Ovary (tissue), 9 donors: ENCODE measurements around the gene EHBP1. TPM values are rescaled to one million over a fixed set of nuclear protein-coding genes. Genes with fewer than 3 reads are reported as not detected.

Experiments
- DNase-seq, 5 donors: peaks; one replicate each; pipeline ENCODE4 v3.0.0-alpha.2; 2019 to 2020
- H3K27ac ChIP-seq, 2 donors: fragments of 200-600 bp; one replicate each; pipeline versions ENCODE4 v1.5.1 to v1.8.0; 2019 to 2022
- H3K27me3 ChIP-seq: fragments of 200-600 bp; one replicate; pipeline ENCODE4 v1.8.0; 2022
- H3K36me3 ChIP-seq: fragments of 200-600 bp; sonication (generic); one replicate; pipeline ENCODE4 v1.5.1; 2019
- H3K4me1 ChIP-seq: one replicate; pipeline ENCODE4 v1.8.1; 2013; ENCODE audit warnings: mild to moderate bottlenecking, moderate library complexity; ENCODE audit not compliant: insufficient read depth
- H3K4me3 ChIP-seq: fragments of 200-600 bp; sonication (generic); one replicate; pipeline ENCODE4 v1.5.1; 2017
- H3K9me3 ChIP-seq, 2 donors: fragments of 200-600 bp in 1 of 2; sonication (generic) in 1 of 2; one replicate each; pipeline versions ENCODE4 v1.5.1 to v1.8.1; 2013 to 2019; ENCODE audit warnings: mild to moderate bottlenecking in 1 of 2, moderate library complexity in 1 of 2
- EP300 ChIP-seq: sonication (generic); formaldehyde crosslinking; IDR thresholded peaks from one replicate; pipeline ENCODE4 v1.6.1; 2017; ENCODE audit warnings: antibody characterized with exemption
- POLR2A ChIP-seq: fragments of 450-650 bp; IDR thresholded peaks from one replicate; pipeline ENCODE4 v1.6.1; 2017; ENCODE audit warnings: antibody characterized with exemption, mild to moderate bottlenecking, moderate library complexity
- WGBS, 3 donors: extraction: QIAGEN DNeasy Blood & Tissue Kit in 1 of 3; methylation state at CpG; one replicate each; pipeline versions ENCODE4 v1.1.5 to v1.1.7; 2013 to 2017; 5-methylcytosine and 5-hydroxymethylcytosine counted together
- intact Hi-C, 4 donors: fragments of 100-400 bp; cut with DNase I; formaldehyde crosslinking; loops; one replicate each; pipeline versions ENCODE4 v1.11.0 to v1.15.1; 2022 to 2023
- polyA plus RNA-seq, 2 donors: library from polyadenylated mRNA; stranded (reverse); fragments of 200-250 nt in 1 of 2; fragments of 350-450 nt in 1 of 2; fragmentation: Illumina TruSeq in 1 of 2; extraction: RNeasy Lipid Tissue Mini Kit (QIAGEN cat#74804) in 1 of 2; gene quantifications; one replicate each; pipeline ENCODE4 v1.2.3, GENCODE V29; 2013 to 2014
- total RNA-seq, 7 donors: library from RNA; depleted of rRNA in 2 of 7; stranded (reverse); fragments of >200 nt in 2 of 7; fragmentation: NEBNext Ultra II Directional in 3 of 7; extraction: Animal tissue kit (Norgen Biotek cat#: 25700) in 3 of 7; gene quantifications; one replicate each; pipeline versions ENCODE4 v1.1.0 to v1.2.4, GENCODE V29; 2016 to 2023
- TF ChIP-seq, protein P1 (sequence below), 3 donors: fragments of 450-650 bp in 2 of 3; fragments of 200-600 bp in 1 of 3; IDR thresholded peaks; one replicate each; pipeline versions ENCODE4 v1.5.1 to v1.8.0; 2016 to 2022; ENCODE audit warnings: antibody characterized with exemption in 3 of 3, mild to moderate bottlenecking in 1 of 3
- donor health status: DM: no; HTN: no; CAD: no; lungs with moderate emphysema.
- donor health status: DM: no; HTN: no; CAD: no.
- donor health status: Bipolar disorder and iron deficiency.
- donor health status: DM: yes; HTN: yes; CAD: no.
- donor health status: DM: no; HTN: no; CAD: no.
- donor health status: DM: yes; HTN: yes; CAD: no.

EHBP1 gene
- total and polyA plus RNA-seq, 9 donors: 56.3 to 185 (median 117) TPM

DNA sequence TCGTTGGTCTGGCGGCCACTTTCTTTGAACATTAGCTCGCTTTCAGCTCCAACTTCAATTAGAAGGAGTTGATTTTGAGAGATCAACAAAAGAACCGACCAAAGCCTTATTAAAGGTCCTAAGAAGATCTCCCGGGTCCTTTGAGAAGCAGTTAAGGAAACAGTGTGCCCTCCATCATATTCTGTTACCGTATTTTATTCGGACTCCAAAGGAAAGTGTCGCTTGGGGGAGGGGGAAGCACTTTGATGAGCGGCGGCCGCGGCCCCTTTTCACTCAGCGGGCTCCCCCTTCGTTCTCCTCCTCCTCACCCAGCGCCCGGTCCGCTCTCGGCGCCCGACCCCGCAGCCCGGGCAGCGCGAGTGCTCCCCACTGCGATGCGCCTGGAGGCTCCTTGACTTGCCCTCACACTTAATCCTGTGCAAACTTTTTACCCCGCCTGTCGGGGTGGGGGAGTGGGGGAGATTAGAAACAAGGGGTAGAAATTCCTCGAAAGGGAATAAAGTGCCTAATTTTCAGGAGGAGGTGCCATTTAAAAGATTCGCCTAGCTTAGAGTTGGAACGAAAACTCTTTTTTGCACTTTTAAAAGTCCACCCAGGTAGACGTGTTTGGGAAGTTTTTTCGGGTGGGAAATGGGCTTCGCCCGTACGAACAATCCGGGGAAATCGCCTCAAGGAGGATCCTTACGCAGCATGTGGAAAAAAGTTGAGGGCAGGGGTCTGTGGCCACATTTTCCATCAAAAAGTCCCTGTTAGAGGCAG is 343.9 kb downstream of the EHBP1 start:
- TF ChIP-seq EP300 (no peak), POLR2A (no peak)
- TF ChIP-seq, protein P1, sequence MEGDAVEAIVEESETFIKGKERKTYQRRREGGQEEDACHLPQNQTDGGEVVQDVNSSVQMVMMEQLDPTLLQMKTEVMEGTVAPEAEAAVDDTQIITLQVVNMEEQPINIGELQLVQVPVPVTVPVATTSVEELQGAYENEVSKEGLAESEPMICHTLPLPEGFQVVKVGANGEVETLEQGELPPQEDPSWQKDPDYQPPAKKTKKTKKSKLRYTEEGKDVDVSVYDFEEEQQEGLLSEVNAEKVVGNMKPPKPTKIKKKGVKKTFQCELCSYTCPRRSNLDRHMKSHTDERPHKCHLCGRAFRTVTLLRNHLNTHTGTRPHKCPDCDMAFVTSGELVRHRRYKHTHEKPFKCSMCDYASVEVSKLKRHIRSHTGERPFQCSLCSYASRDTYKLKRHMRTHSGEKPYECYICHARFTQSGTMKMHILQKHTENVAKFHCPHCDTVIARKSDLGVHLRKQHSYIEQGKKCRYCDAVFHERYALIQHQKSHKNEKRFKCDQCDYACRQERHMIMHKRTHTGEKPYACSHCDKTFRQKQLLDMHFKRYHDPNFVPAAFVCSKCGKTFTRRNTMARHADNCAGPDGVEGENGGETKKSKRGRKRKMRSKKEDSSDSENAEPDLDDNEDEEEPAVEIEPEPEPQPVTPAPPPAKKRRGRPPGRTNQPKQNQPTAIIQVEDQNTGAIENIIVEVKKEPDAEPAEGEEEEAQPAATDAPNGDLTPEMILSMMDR (IDR thresholded peaks at IDR 0.05): no peak
- no peak overlapping the region for H3K27ac ChIP-seq
- WGBS, 3 donors: 5 to 9% (median 7%) methylated on average over 39 of the region's 39 CpGs
- DNase-seq: peak in 2 of 5 donors; percentile 16 to 34
- H3K9me3 ChIP-seq: peaks cover 0 to 6% of the 10 kb centered on the region in 2 donors
- intact Hi-C loops: no loop called here
- H3K4me3 ChIP-seq: peak overlapping the region; percentile 39
- no peaks in the 10 kb centered on the region for H3K27me3 ChIP-seq
- H3K4me1 ChIP-seq: peaks cover 10% of the 10 kb centered on the region
- no peaks in the 10 kb centered on the region for H3K36me3 ChIP-seq

DNA sequence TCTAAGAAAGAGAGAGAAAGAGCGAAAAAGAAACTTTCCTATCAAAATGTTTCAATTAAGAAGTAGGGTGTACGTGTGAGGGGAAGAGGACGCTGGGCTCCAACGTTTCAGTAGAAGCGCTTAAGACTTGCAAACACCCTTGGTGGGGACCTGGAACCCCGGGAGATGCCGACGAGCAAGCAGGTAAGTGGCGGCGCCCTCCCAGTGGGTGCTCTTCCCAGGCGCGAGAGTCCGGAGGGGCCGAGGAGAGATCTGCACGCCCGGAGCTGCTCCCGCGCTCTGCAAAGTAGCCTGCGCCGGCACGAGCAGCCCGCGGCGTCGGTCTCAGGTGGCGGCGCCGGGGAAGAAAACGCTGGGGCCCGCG is 344.4 kb downstream of the EHBP1 start:
- H3K36me3 ChIP-seq: no peaks in the 10 kb centered on the region
- no peak overlapping the region for H3K27ac ChIP-seq
- intact Hi-C loops: no loop called here
- TF ChIP-seq EP300: no peak
- TF ChIP-seq POLR2A: no peak
- TF ChIP-seq, protein P1 (IDR thresholded peaks at IDR 0.05): no peak
- 1 to 3% (median 1%) methylated on average over 30 to 31 of the region's 31 CpGs for WGBS, 3 donors
- H3K9me3 ChIP-seq: peaks cover 0 to 6% of the 10 kb centered on the region in 2 donors
- no peaks in the 10 kb centered on the region for H3K27me3 ChIP-seq
- DNase-seq: peak in 2 of 5 donors; percentile 18 to 26
- peaks cover 10% of the 10 kb centered on the region for H3K4me1 ChIP-seq
- H3K4me3 ChIP-seq: peak overlapping the region; percentile 39

DNA sequence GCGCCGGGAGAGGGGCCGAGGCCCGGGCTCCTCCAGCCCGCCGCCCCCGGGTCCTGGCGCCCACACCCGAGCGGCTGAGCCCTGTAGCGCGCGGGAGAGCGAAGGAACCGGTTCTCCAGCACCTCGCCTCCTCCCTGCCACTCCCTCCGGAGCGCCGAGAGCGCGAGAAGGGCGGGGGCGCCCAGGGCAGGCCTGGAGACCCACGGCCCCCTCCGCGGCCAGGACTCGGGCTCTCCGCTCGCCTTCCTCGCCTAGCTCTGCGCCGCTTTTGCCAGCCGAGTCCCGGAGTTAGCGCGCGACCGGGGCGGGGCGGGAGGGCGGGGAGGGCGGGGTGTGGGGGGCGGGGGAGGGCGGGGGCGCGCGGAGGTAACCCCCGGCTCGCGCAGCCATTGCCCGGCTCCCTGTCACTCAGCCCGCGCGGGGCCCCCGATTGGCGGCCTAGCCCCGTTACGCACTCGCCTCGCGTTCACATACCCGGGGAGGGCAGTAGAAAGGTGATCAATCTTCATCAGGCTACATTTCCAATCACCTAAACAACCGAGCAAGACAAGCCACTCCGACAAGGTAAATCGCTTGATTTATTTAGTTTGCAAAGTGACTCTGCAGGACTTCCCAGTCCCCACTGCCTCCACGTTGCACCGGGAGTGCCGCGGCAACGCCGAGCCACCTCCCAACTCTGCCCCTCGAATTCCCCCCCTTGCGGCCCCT is 345.0 kb downstream of the EHBP1 start, which contains the start of gene OTX1:
TSS of gene OTX1 (plus strand) at position 497 of the 708 bp plus-strand sequence. CDS start 2,161 bp downstream, outside the sequence.
- Histone ChIP-seq H3K27me3 (no peaks in the 10 kb centered on the region), H3K4me3 (peak within 1 kb of the TSS; percentile 39), H3K4me1 (peaks cover 10% of the 10 kb centered on the region), H3K36me3 (no peaks in the 10 kb centered on the region), H3K27ac (no peak within 1 kb of the TSS), H3K9me3 (peaks cover 0 to 6% of the 10 kb centered on the region in 2 donors)
- WGBS, 3 donors: 0 to 1% (median 1%) methylated on average over 40 to 73 of the region's 73 CpGs
- intact Hi-C loops: no loop called here
- DNase-seq: peak in 4 of 5 donors; percentile 60 to 68 (median 64)
- TF ChIP-seq, protein P1 (IDR thresholded peaks at IDR 0.05): no peak
- no peak for TF ChIP-seq EP300
- TF ChIP-seq POLR2A: no peak

DNA sequence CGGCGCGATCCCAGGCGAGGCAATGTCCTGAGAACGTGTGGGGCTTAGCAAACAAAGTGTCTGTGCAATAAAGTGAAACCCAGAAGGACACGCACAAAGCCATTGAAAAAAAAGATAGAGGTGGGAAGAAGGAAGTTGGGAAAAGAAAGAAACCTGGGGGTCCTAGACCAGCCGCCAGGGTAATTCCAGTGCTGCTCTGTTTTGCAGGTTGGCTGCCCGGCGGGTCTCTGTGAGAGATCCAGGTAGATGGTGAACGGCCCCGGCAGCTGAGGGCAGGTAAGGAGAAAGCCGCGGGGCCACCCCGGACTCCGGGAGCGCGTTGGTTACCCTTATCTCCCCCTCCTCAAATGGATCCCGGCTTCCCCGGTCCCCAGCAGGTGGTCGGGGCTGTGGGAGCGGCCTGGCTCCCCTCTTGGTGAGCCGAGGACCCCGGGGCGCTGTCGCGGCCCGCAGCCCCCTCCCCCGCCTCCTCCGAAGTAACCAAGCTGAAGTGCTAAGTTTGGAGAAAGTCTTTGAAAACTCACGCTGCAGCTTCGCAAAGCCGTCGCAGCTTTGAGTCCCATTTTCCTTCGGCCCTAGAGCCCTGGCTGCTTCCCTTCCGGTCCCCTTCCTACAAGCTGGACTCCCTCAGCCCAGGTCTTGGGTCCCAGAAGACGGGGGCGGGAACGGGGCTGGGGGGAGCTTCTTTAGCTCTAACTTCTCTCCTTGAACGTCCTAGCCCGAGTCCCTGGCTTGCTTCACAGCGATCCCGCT is 345.7 kb downstream of the EHBP1 start:
- TF ChIP-seq POLR2A (no peak), EP300 (no peak)
- TF ChIP-seq, protein P1 (IDR thresholded peaks at IDR 0.05): no peak
- peak in 3 of 5 donors; percentile 18 to 37 (median 24) for DNase-seq
- Histone ChIP-seq H3K27me3 (no peaks in the 10 kb centered on the region), H3K9me3 (peaks cover 0 to 6% of the 10 kb centered on the region in 2 donors), H3K27ac (no peak overlapping the region), H3K4me1 (peaks cover 12% of the 10 kb centered on the region), H3K4me3 (peak overlapping the region; percentile 39), H3K36me3 (no peaks in the 10 kb centered on the region)
- intact Hi-C loops: no loop called here
- 15 to 17% (median 17%) methylated on average over 42 of the region's 42 CpGs for WGBS, 3 donors
